Vein endothelial cell (primary cell): Measurements from ENCODE around the gene SLC28A3. TPM values are rescaled to one million over a fixed set of nuclear protein-coding genes. Genes with fewer than 3 reads are reported as not detected.

Experiments
- total RNA-seq: library from RNA; depleted of rRNA; stranded (reverse); fragments of >200 nt; gene quantifications from 2 replicates; pipeline ENCODE4 v1.2.3, GENCODE V29; 2012

SLC28A3 gene
- not detected in 2 replicates for total RNA-seq

GRCh38 chr9:84340535-84340934, at the start of gene SLC28A3:
Gene SLC28A3, minus strand, starts transcription at chr9:84340758. Its CDS starts 125 bp downstream, at chr9:84340633.

